RWPE1 (cell line): ENCODE measurements around the gene RBFOX1.

ENCODE experiments used
- CTCF ChIA-PET: fragments of 350-600 bp; sonication (Branson Sonifier 250); formaldehyde crosslinking; extraction: SDS; loops from one replicate; lab custom pipeline; 2021; lab: Yijun Ruan, JAX
- POLR2A ChIA-PET: fragments of 400-600 bp; formaldehyde crosslinking; extraction: SDS; loops from one replicate; lab custom pipeline; 2020; ENCODE audit warnings: antibody characterized with exemption; ENCODE audit not compliant: low non-redundant PET; lab: Yijun Ruan, JAX
- DNase-seq: peaks from one replicate; pipeline ENCODE4 v3.0.0; 2012; ENCODE audit warnings: low spot score
- H3K27ac ChIP-seq: fragments of 450-650 bp; 2 replicates; pipeline ENCODE4 v1.5.1; 2017
- CTCF ChIP-seq: fragments of 450-650 bp; conservative IDR thresholded peaks from 2 replicates; pipeline ENCODE4 v1.5.1; 2017; ENCODE audit warnings: low read depth, mild to moderate bottlenecking

The RBFOX1 gene

GRCh38 chr16:7748522-7748921 lies 415.9 kb downstream of the RBFOX1 start:
- CTCF ChIA-PET, result interaction anchor here (0.5 kb wide), 2 partner anchors 618 to 964 kb away, joined by 3 read pairs; no protein-coding TSS in a partner anchor
- no peak for DNase-seq
- POLR2A ChIA-PET, result no interaction called here
- H3K27ac ChIP-seq, result no peak overlapping the region
- TF ChIP-seq CTCF, result no peak

DNA sequence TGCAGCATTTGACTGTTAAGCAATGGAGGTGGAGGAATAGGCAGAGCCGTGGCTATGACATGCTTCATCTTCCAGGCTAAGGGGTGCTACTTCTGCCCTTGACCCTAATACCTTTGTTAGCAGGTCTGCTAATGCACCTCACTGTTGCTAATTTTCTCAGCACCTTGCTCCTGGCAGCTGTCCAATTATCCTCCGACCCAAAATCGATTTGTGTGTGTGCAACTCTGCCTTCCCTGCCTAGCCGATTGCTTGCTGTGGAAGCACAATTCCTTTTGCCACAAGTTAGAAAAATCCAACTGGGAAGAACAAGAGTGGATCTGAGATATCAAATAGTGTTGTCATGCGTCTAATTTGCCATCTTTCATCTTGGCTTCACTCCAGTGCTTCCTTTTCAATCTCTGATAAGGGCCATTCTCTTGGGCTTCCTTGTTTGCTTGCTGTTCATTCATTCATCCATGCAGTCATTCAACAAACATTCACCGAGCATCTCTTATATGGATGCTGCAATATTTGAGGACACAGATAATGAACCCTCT lies 422.8 kb downstream of the RBFOX1 start:
- CTCF ChIA-PET, result no interaction called here
- no peak overlapping the region for H3K27ac ChIP-seq
- POLR2A ChIA-PET, result no interaction called here

More for the DNA sequence above, 422.8 kb downstream of the RBFOX1 start:
- no peak for DNase-seq
- no peak for TF ChIP-seq CTCF
